HT1080 (cell line): ENCODE measurements around the gene LYRM9. TPM values are rescaled to one million over a fixed set of nuclear protein-coding genes. Genes with fewer than 3 reads are reported as not detected.
"Not testable (repeated sequence)": the region's sequence is repeated elsewhere in the genome, so short reads cannot be mapped to it uniquely, and the experiment has no call there.

Source experiments
- DNase-seq: peaks from one replicate; pipeline ENCODE4 v3.0.0-alpha.2; 2015; ENCODE audit warnings: low read depth
- polyA plus RNA-seq, 2 experiments: library from polyadenylated mRNA; depleted of rRNA; stranded (reverse); fragments of >200 nt; gene quantifications; 2 replicates each; pipeline ENCODE4 v1.2.3, GENCODE V29; 2015
- total RNA-seq: library from RNA; depleted of rRNA; stranded (reverse); fragments of >200 nt; shearing (Covaris generic); gene quantifications from 2 replicates; pipeline ENCODE4 v1.2.3, GENCODE V29; 2014; rRNA removed

Gene LYRM9
- 0.16 and 1.2 TPM in 2 replicates for total RNA-seq
- 3.0 and 4.8 TPM in 2 replicates for polyA plus RNA-seq (2015; cell fraction: cytosol; rRNA removed)
- 7.6 and 14.8 TPM in 2 replicates for polyA plus RNA-seq (2015; cell fraction: nucleus; rRNA removed)

GRCh38 chr17:27892866-27893769 lies at the start of gene LYRM9:
LYRM9 (minus strand) TSS chr17:27893365; CDS start chr17:27882694, 10,671 bp downstream.
- peak; percentile 77 for DNase-seq

DNA sequence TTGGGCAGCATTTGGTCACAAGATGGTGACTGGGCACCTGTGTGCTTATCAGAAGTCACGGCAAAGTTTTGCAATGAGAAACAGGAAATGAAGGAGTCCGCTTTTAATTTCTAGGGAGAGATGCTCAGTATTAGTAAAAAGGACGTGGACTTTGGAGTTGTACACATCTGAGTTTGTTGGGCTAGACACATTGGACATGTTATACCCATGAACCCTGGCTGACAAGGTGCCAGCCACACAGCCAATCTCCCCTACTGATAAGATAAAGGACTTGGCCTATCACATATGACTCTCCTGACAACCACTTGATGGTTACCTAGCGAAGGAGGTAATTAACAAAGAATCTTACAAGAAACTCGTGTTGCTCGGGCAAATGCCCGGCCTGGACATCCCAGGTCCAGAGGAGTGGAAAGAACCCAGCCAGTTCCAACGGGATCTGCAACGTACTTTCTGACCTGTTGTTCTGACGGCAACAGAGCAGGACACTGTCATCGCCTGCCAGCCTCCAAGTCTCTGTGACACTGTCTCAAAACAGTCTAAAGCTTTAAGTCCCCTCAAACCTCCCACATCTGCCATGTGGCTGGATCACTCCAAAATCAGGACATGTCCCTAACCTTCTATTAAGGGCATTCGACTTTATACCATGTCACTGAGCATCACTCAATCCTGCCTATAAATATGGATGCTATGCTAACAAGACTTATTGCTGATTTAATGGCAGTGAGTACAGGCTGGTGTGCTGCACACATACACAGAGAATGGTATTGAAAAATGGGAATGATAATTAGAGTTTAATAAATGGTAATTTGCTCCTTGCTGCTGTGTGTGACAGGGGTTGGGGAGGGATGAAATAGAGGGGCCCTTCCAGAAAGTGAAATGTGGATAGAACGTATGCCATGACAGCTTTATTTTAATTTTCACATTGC lies 47.6 kb upstream of the LYRM9 start:
- no peak for DNase-seq

DNA sequence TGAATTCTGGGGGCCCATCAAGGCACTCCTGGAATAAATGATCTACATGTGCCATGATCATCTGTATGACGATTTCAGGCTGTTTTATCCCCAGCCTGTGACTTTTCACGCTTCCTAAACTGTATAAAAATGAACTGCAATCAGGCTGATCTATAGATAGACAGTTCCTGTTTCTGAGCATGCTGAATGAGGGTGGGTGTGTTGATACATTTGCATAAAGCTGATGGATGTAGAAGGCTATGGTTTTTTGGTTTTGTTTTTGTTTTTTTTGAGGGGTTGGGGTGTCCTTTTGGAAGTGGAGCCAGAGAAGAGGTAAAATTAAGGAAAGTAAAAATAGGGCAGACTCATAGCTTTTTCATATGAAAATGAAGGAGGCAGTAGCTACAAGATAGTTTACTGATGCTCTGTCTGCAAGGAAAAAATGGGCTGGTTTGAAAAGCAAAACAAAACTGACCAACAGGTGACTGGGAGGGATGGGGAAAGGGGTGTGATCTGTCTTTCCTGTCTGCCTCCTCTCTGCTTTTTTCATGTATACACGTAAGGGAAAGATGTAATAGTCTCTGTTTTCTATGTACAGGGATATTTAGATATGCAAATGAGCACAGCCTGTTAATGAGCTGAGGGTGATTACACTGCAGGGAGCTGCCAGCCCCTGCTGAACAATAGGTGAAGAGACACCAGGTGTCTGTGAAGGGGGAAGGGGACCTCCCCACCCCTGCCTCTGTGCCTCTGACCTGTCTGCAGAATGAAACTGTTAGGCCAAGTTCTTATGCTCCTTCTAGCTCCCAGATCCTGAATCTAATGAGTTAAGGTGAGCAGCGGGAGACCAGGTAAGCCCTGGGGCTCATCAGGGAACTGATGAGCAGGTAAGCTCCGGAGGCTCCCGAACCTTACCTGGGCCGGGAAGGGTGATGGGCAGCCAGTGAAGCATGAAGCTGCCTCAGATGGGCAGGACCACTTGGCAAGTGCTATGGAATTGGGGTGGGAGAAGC lies 46.6 kb upstream of the LYRM9 start:
- no peak for DNase-seq

DNA sequence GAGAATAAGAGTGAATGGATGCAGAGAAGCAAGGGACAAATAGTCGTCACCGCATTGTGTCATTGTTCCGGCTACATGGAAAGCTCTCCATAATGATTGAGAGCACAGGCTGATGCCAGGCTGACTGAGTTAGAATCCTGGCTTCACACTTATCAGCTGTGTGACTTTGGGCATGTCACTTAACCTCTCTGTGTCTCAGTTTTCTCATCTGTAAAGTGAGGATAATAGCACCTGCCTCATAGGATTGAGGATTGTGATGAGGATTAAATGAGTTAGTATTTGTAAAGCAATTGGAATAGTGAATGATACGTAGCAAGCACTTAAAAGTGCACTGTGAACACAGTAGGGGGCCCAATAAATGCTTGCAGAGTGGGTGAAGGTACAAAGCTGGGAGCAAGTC lies 45.7 kb upstream of the LYRM9 start:
- DNase-seq, result no peak

DNA sequence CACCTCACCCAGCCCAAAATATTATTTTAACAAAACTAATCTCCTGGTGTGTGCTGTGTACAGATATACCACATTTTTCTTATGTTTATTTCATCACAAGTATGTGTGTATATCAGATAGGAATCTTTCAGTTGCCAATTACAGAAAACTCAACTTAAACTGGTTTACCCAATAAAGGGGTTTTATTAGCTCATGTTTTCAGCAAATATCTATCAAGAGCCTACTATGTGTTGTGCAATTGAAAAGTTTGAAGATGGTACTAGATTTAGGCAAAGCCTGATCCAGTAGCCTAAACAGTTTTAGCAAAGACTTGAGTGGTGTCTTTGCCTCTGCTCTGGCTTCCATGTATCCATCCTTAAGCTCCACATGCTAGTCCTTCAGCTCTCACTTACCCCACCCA lies 45.1 kb upstream of the LYRM9 start:
- DNase-seq, result no peak

DNA sequence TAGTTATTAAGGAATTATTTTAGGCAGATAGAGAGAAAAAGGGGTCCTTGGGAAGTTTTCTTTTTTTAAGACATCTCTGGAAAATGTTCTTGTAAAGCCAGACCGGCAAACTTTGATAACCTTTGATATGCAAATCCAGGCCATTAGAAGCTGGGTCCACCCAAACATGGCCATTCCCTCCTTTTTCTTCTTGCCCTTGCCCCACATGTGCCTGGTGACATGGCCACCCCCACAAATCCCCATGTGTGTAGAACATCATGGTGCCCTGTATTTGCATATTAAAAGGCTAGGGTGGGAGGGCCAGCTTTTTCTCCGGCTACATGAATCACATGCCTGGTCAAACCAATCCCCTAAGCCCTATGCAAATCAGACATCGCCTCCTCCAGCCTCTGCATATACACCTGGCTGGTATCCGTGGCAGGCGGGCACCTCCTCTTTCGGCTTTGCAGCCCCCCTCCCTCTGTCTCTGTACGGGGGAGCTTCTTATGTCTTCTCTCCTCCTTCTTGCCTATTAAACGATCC lies 43.9 kb upstream of the LYRM9 start:
- no peak for DNase-seq

DNA sequence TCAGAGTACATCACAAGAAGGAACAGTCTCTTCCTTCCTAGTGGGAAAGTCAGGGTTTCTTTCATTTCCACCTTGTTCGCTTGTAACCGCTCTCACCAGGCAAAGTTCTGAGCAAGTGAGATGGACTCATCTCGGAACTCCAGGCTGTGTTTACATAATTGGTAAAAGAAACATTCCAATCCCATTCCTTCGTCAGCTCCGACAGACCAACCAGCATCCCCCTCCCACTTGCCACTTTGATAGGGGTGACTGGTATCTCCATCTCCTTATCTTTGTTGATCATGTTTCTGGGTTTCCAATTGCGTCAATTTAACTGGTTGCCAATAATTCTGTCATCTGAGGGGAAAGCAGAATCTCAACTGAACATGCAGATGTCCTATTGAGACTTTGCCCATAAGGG lies 36.8 kb upstream of the LYRM9 start:
- no peak for DNase-seq

GRCh38 chr17:27928587-27928986 lies 35.4 kb upstream of the LYRM9 start:
- DNase-seq, result no peak

GRCh38 chr17:27927781-27928180 lies 34.6 kb upstream of the LYRM9 start:
- DNase-seq, result no peak

GRCh38 chr17:27921599-27921998 lies 28.4 kb upstream of the LYRM9 start:
- DNase-seq, result no peak

GRCh38 chr17:27921077-27921476 lies 27.9 kb upstream of the LYRM9 start:
- DNase-seq, result no peak

DNA sequence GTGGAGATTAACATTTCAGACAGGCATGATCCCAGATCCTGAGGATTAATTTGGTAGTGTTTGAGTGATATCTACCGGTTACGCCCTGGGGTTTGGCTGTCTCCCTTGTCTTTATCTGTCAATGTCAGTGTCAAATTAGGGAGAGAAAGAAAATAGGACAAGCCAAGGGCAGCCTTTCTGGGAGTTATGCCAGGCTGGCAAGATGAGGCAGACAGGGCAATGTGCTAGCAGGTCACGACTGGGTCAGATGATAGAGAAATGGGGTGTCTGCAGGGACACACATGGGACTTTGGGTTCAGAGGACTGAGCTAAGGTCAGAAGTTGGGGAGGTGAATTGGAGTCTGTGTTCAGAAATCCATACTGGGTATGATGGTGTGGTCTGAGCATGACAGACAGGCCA lies 27.4 kb upstream of the LYRM9 start:
- DNase-seq, result no peak

DNA sequence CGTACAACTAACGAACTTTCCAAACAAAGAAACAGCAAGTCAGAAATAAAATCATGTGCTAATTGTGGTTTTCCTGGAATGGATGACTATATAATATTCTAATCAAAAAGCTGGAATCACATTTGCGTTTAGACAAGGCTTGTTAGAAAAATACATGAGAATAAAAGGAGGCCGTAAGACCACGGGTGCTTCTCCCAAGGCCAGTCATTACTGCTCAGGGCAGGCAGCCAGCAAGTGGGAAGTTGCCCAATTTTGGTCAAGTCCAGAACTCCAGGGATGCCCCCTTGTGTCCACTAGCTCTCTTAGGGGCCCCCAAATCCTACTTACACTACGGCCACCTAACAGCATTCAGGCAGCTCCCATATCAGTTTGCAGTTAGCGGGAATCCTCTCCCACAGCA lies 25.9 kb upstream of the LYRM9 start:
- DNase-seq, result no peak

GRCh38 chr17:27918498-27918897 lies 25.3 kb upstream of the LYRM9 start:
- no peak for DNase-seq

DNA sequence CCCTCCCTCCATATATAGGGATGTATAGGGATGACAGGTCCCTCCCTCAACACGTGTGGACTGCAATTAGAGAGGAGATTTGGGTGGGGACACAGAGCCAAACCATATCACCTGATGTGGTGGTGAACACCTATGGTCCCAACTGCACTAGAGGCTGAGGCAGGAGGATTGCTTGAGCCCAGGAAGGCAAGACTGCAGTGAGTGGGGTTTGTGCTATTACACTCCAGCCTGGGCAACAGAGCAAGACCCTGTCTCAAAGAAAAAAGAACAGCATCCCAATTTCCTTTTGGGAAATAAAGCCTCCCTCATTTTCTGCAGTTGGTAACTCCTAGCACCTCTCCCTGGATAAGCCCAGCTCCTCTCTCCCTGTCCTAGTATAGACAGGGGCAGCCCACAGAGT lies 23.8 kb upstream of the LYRM9 start:
- DNase-seq, result no peak

DNA sequence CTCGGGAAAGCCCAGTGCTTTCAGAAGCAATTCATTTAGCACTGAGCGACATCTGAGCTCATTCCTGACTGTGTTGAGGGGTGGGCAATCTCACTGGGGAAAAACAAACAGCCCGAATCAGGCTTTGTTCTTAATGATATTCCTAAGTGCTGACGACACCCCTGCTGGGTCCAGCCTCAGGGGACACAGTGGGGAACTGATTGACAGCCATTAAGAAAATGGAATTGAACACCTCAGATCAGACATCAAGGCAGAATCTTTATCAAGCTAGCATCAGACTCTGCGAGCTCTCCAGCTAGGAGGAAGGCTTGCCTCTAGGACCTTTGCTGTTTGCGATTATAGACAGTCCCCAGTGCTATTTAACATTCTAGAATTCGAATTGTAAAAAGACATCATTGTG lies 22.5 kb upstream of the LYRM9 start:
- DNase-seq, result no peak

GRCh38 chr17:27914382-27914781 lies 21.2 kb upstream of the LYRM9 start:
- no peak for DNase-seq

DNA sequence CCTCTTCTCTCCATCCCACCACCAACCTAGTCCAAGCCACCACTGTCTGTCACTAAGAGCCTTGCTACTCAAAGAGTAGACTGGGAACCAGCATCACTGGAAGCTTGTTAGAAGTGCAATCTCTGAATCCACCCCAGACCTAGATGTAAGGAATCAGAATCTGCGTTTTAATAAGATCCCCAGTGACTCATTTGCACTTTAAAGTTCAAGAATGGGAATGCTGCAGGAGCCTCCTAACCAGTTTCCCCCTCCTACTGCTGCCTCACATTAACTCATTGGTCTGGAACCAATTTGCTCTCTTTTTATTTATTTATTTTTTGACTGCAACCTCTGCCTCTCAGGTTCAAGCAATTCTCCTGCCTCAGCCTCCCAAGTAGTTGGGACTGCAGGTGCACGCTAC lies 19.8 kb upstream of the LYRM9 start:
- DNase-seq, result no peak

- not testable (repeated sequence) for DNase-seq
These were observed 19.1 kb upstream of the LYRM9 start for GRCh38 chr17:27912299-27912698.

DNA sequence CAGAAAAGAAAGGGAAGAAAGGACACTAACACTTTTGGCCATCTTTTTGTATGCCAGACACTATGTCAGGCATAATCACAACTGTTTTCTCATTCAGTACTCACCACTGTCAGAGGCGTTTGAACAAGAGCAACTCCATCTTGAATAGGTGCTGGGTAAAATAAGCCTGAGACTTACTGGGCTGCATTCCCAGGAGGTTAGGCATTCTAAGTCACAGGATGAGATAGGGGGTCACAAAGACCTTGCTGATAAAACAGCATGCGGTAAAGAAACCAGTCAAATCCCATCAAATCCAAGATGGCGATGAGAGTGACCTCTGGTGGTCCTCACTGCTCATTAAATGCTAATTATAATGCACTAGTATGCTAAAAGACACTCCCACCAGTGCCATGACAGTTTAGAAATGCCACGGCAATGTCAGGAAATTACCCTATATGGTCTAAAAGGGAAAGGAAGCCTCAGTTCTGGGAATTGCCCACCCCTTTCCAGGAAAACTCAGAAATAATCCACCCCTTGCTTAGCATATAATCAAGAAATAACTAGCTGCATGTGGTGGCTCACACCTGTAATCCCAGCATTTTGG lies 14.9 kb upstream of the LYRM9 start:
- DNase-seq, result no peak
